GM19328 (cell line): ENCODE measurements around the gene PARP16.
A peak's percentile ranks its signal among the peaks of the same experiment; 100 is the strongest.
"Not testable (repeated sequence)": the region's sequence is repeated elsewhere in the genome, so short reads cannot be mapped to it uniquely, and the experiment has no call there.

ENCODE experiments used
- ATAC-seq: cut with Tn5 transposase; IDR thresholded peaks from one replicate; pipeline ENCODE4 v1.9.1; 2021; ENCODE audit warnings: mild to moderate bottlenecking, moderate library complexity; ENCODE audit not compliant: unreplicated experiment

PARP16 gene

DNA sequence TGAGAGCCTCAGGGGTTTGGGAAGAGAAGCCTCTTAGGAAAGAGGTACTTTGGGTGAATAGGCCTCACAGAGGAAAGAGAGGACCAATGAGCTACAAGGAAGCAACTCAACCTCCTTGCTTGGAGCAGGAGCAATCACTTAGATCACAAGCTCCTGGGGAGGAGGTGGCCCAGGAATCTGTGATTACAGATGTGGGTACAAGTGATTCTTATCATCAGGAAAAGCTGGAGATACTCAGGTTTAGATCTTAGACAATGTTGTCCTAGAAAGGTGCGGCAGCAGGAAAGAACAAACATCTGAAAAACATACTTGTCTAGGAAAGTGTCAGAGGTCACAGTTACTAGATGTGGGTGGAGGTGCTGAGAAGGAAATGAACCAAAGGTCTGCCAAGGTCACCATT lies 8.2 kb downstream of the PARP16 start:
- no peak for ATAC-seq

DNA sequence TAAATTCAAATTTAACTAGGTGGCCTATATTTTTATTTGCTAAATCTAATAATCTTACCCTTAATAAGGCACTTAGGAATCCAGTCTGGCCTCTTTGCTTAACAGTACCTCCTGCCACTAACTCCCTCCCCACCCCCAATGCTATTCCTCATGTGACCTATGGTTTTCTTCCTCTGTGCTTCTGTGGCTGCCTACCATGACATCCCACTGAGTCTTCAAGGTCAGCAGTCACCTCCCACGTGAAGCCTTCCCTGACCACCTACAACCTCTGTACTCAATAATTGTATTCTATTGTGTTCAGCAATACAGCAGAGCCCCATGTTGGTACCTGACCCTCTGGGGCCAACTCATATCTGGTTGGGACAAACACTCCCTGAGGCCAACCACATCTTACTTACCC lies 9.7 kb downstream of the PARP16 start:
- ATAC-seq: no peak

DNA sequence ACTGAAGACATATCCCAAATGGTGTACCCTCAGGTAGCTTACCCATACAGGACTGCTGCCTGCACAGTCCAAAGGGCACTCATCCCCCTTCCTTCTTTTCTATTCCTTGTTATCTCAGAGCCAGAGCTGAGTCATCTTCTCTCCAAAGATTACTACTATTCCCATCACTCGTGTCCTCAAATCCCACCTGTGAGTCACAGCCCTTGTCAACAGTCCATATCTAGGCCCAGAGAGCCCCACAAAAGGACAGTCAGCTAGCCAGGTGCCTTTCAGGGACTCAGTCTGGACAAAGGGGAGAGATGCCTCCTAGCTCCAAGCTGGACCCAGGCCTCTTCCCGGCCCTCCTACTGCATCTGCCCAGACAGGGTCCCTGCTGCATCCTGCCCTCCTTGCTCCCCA lies 11.0 kb downstream of the PARP16 start:
- ATAC-seq: no peak

DNA sequence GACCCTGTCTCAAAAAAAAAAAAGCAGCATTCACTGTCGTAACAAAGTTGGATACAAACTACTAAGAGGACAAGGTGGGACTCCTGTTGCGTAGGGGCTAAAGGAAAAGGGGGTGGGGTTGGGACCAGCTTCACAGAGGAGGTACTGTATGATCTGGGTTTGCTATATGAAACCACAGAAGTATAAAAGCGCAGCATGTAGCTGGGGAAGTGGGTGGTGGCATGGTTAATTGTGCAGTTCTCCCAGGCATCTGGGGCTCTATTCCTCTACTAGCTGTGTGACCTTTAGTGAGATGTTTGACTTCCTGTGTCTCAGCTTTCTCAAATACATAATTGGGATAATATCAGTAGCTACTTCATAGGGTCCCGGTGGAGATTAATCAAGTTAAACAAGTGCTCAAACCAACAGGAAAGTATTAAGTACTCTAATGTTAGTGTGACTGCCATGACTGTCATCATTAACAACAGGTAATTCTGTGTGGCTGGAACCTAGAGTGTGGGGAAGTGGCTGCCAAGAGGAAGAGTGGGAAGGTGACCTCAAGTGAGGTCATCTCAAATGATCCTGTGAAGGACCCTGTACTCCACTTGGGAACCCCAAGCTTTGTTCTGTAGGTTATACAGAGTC lies 11.5 kb downstream of the PARP16 start:
- ATAC-seq: no peak

DNA sequence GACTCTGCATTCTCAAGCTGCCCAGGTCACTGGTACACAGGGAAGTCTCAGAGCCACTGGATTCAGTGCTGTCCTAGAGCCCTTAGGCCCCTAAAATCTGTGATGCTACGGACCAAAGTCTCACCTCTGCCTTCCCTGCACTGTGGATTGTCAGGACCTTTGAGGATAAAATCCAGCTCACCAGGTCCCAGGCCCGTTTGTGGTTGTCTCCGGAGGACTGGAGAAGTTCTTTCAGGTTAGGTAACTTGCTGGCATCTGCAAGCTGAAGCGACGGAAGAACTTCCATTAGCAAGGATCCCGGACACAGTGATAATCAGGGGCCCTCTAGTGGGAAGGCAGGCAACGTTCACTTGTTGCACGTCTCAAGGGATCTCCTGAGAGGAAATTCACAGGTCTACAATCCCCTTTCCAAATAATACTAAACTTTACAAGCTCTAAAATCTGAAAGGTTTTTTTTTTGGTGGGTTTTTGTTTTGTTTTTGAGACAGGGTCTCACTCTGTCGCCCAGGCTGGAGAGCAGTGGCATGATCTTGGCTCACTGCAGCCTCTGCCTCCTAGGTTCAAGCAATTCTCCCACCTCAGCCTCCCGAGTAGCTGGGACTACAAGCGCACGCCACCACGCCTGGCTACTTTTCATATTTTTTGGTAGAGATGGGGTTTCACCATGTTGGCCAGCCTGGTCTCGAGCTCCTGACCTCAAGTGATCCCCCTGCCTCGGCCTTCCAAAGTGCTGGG lies 15.7 kb downstream of the PARP16 start:
- not testable (repeated sequence) for ATAC-seq

DNA sequence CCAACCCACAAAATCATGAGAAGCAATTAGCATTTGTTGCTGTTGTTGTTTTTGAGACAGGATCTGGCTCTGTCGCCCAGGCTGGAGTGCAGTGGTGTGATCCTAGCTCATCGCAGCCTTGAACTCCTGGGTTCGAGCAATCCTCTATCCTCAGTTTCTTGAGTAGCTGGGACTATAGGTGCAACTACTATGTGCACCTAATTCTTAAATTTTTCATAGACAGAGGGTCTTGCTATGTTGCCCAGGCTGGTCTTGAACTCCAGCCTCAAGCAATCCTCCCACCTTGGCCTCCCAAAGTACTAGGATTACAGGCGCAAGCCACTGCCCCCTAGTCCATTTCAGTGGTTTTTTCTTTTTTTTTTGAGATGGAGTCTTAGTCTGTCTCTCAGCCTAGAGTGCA lies 18.3 kb downstream of the PARP16 start:
- no peak for ATAC-seq

DNA sequence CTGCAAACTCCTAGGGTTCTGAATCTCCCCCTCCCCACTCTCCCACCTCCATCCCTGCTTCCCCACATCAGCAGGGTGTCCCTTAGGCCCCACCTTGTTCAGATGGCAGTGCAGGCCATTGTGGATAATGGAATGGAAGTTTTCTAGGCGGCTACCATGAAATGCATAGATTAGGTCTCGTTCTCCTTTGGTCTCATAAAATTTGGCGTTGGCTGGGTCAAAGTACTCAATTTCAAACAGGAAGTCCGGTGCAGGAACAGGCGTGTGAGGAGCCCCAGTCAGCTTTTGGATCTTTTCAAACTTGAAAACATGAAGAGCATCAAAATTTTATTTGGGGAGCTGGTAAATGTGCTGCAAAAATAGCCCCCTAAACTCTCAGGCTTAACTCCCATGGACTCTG lies 20.2 kb downstream of the PARP16 start:
- ATAC-seq: no peak

DNA sequence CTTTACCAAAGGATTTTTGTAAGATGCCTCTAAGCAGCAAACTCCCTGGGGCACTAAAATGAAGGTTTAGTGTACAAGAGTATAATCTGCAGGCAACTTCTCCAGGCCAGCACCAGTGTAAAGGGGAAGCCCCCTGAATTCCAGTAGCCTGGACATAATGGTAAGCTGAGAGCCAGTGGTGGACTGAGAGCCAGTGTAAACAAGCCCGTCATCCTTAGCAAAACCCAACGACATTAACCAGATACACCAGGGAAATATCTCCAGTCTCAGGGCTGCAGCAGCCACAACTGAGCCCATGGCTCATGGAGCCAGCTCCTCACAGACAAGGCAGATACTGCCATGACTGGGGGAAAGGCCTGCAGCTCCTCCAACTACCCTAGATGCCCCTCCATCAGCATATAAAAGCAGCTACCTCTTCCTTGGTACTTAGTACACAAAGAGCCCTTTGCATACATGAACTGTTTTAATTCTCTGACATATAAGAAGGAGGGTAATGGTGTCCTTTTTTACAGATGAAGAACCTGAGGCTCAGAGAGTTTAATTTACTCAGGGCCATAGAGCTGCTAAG lies 21.7 kb downstream of the PARP16 start:
- ATAC-seq: no peak

DNA sequence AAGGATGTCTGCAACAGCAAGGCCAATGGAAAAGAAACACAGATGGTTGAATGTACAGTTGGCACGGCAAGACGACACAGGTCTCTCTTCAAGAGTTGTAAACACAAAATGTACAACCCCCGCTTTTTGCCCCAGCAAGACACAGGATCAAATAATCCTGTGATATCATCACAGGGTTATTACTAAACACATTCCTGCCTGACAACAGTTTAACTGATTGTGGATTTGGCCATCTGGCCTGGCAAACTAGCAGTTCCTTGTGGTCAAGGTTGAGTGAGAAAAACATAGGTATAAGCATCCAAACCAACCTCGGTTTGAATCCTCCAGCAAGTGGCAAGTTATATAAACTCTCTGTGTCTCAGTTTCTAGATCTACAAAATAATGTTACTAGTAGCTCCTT lies 23.4 kb downstream of the PARP16 start:
- no peak for ATAC-seq

DNA sequence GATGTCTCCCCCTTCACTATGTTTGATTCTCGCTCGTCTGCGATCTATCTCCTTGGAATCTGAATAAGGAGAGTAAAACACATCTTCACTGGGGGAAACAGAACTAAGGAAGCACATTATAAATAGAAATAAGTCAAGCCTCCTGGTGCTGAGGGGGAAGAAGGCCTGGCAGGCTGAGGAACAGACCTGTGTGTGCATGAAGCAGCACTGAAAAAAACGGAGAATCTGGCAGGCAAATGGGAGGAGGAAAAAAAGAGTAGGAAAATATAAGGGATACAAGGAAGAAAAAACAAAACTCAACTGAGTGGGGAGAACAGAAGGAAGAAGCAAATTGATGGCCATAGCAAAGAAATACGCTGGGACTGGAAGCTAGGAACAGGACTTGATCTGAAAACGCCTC lies 25.7 kb downstream of the PARP16 start:
- ATAC-seq: no peak

DNA sequence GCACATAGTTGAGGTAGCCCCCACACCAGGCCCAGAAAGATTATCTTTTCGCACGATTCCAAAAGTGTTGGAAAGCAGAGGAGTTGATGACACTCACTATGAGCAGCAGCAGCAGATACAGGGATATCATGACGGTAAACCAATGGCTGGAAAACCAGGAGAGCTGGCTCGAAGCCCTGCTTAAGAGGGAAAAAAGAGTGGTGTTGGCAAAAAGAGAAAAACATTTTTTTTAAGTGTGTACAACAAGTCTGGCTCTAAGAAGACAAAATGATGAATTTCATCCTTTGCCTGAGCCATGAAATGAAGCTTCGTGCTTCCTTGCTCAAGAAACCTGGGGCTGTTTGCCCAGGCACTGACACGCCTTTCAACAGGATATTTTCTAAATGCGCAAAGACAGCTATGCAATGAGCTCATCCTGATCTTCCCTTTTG lies 27.3 kb downstream of the PARP16 start:
- ATAC-seq: no peak

DNA sequence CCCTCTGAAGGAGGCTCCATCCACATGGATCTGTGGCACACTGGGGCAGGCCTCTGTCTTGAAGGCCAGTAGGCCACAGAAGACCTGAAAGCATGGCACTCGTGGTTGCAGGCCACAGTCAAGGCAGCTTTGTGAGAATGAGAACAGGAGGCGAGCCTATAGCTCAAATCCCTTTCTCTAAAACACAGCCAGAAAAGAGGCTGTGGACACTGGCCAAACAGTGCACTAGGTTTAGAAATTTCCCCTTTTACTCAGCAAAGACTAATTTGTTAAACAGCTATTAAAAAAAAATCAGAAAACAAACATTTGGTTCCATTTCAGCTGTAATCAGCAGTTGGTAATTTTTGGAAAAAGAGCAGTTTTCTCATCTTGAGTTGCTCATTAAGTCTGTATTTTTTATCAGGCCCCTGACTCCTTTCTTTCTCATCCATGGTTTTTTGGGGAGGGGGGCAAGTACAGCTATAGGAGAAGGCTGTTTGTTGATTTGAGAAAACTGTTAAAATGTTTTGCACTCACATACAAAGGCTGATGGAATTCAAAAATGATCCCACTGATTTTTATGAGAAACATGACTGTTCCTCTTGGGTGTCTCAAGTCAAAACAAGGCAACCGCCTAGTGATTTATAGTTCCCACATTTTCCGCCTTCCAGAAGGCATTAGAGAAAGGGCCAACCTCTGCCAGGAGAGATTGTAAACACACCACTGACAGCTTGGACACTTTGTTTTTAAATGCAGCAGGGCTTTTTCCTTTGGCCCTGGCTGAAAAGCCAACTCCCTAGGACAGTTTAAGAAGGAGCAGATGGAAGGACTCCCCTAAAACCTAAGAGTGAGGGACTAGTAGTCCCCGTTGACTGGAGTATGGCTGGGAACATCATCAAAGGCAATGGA lies 28.1 kb downstream of the PARP16 start:
- ATAC-seq: no peak

DNA sequence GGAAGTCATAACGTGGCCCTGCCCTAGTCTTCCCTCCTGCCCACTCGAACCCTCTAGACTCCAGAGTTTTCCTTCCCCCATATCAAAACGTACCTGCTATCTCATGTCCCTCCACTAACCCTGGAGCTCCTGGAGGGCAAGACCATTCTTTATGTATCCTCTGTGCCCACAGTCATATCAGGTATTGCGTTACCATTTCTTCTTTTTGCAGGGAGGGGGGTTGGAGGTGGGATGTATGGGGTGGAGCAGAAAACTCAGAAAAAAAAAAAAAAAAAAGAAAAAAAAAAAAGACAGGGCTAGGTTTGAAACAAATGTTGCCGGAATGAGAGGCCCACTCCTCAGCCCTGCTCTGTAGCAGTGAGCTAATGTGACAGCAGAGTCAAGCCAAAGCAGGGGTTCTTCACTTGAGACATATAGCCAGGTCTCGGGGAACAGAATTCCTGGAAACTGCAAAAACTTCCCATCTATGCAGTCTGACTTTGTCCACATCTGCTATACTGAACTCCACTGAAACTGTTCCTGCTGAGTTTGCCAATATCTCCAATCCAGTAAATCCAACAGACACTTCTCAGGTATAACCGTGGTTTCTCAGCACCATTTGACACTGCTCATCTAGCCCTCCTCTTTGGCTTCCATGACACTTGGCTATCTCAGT lies 31.1 kb downstream of the PARP16 start:
- no peak for ATAC-seq

DNA sequence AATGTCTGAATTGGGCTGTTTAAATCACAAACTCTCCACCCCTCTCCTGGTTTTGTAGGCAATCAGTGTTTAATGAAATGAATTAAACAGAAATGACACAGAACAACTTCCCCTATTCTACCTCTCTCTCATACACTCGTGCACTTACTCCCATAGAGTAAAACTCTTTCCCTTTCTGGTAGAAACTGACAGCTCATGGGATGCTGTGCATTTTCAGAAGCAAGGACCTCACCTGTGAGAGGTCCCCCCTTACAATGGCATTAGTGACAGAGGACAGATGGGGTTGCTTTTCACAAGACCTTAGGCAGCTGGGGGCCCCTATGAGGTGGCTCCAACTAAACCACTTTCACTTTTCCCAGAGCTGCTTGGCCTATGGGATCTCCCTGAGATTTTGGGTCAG lies 31.9 kb downstream of the PARP16 start:
- no peak for ATAC-seq

DNA sequence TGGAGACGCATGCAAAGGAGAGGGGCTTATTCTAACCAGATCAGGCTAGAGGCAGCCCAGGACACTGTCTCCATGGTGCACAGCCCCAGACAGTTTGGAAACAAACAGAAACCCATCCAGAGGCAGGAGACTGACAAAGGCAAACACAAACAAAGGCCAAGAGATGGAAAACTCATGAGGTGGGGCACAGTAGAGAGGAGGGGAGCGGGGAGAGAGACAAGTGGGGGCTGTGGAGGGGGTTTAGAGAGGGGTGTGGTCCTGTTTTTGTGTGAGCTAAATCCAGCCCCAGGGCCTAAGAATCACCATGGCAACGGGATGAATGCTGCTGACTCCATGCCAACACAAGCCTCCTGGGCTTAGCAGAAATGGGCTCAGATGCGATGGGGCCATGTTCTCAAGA lies 32.3 kb downstream of the PARP16 start:
- no peak for ATAC-seq

DNA sequence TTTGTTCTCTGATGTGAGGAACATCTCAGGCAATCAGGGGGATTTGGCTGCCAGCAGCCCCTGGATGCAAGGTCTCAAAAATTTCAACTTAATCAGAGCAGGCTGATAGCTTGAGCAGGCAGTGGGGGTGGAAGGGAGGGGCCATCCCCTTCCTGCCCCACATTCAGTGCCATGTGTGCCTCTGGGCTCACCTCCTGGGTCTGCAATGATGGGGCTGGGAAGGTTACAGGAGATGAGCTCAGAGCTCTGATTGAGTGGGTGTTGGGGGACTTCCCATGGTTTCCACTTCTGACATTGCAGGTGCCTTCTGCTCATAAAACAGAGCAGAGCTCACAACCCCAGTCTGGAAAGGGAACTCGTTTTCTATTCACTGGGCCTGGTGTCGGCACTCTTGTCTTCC lies 37.0 kb downstream of the PARP16 start:
- ATAC-seq: peak; percentile 57

DNA sequence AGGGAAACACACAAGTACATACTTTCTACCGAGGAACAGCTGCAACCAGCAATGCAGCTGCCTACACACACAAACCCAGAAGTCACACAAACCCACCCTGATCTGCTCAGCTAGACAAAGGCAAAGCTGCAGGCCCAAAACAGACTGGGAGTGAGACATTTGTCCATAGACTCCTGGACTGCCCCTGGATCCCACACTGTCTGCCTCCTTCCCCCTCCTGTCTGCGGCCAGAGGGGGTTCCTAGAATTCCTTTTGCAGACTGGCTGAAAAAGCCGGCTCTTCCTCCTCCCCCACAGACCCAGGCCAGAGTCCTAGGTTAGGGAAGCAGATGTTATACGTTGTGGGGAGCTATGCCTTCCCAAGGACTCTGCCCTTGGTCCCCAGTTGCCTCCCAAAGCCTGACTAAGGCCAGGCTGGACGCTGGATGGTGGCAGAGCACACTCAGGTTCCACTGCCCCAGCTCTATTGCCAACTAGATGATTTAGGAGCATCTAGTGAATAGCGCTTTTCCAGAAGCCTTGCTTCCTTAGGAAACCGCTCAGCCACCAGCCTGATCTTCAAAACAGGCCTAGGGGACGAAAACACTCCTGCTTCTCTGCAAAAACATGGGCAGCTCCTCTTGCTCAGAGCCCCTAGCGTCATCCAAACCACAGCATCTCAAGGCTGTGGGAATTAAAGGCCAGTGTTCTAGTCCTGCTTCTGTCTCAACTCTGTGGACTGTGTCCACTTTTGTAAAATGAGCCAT lies 38.0 kb downstream of the PARP16 start:
- ATAC-seq: no peak

DNA sequence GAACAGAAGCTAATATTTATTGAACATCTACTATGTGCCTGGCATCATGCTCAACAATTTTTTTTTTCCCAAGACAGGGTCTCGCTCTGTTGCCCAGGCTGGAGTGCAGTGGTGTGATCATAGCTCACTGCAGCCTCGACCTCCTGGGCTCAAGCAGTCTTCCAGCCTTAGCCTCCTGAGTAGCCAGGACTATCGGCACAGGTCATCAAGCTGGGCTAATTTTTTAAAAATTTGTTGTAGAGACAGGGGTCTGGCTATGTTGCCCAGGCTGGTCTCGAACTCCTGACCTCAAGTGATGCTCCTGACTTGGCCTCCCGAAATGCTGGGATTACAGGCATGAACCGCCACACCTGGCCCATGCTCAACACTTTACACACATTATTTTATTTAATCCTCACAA lies 39.7 kb downstream of the PARP16 start:
- ATAC-seq: no peak

DNA sequence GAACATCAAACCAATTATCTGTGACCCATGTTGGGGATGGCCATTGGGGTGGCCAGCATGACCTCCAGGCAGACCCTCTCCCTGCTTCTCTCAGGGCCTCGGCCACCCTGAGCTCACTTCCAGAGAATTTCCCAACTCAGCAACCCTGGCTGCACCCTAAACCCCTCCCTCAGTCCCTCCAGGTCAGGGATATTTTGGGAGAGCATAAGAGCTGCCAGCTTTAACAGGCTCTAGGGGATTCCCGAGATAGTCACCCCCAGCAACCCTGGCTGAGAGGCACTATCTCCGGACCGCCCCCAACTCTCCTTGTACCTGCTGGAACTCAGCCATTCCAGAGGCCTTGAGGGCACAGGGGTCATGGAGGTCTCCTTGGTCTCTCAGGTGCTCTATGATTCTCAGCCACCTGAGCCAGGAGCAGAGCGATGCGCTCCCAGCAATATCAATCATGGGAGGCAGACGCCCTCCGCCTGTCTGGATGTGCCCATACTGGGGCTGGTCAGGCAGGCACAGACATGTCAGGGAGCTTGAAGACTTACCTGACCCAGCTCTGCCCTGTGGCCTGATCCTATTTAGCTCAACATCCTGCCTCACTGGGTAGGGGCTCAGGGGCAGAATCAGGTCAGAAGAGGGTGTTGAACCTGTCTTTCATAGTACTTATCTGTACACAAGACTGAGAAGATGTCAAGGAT lies 40.5 kb downstream of the PARP16 start:
- no peak for ATAC-seq
